HepG2 (cell line): ENCODE measurements around the gene SLC4A11. TPM values are rescaled to one million over a fixed set of nuclear protein-coding genes. Genes with fewer than 3 reads are reported as not detected.

Experiments
- AKNA ChIP-seq: sonication (generic); formaldehyde crosslinking; IDR thresholded peaks from 2 replicates; pipeline ENCODE4 v1.4.0; 2020; ENCODE audit warnings: missing genetic modification reagents, borderline replicate concordance
- MXD3 ChIP-seq: IDR thresholded peaks from 2 replicates; pipeline ENCODE4 v1.6.1; 2016; ENCODE audit warnings: mild to moderate bottlenecking, missing biosample characterization, missing genetic modification reagents
- ZC3H13 ChIP-seq: sonication (generic); formaldehyde crosslinking; IDR thresholded peaks from 2 replicates; pipeline ENCODE4 v1.8.1; 2023; ENCODE audit warnings: mild to moderate bottlenecking, missing genetic modification reagents, moderate library complexity
- polyA plus RNA-seq, 8 experiments: library from polyadenylated mRNA; depleted of rRNA in 3 of 8; stranded (reverse) in 7 of 8; unstranded in 1 of 8; fragments of >200 nt; fragmentation: Illumina TruSeq in 4 of 8; extraction: Trizol in 4 of 8; gene quantifications; 2 replicates each; pipeline versions ENCODE4 v1.2.1 to v1.2.3, GENCODE V29; 2011 to 2016; ENCODE audit warnings: low read depth in 4 of 8, missing spikeins in 1 of 8, mixed read lengths in 1 of 8; ENCODE audit not compliant: insufficient read depth in 1 of 8
- total RNA-seq, 5 experiments: library from RNA; depleted of rRNA; stranded (reverse); fragments of >200 nt; fragmentation: Illumina TruSeq; extraction: Trizol; gene quantifications; 2 replicates each; pipeline ENCODE4 v1.2.3, GENCODE V29; 2016; ENCODE audit warnings: low read depth in 1 of 5
- TF ChIP-seq, protein P1 (sequence below): sonication (generic); formaldehyde crosslinking; IDR thresholded peaks from 2 replicates; pipeline ENCODE4 v1.8.1; 2022; ENCODE audit warnings: low read depth, mild to moderate bottlenecking, missing genetic modification reagents
- TF ChIP-seq, protein P2 (sequence below): sonication (generic); formaldehyde crosslinking; IDR thresholded peaks from 2 replicates; pipeline ENCODE4 v1.5.1; 2020; ENCODE audit warnings: mild to moderate bottlenecking, moderate library complexity, missing genetic modification reagents
- TF ChIP-seq, protein P3 (sequence below): sonication (generic); formaldehyde crosslinking; IDR thresholded peaks from 2 replicates; pipeline ENCODE4 v1.5.0; 2020; ENCODE audit warnings: mild to moderate bottlenecking, missing genetic modification reagents, borderline replicate concordance
- TF ChIP-seq, protein P4 (sequence below): sonication (generic); IDR thresholded peaks from 2 replicates; pipeline ENCODE4 v1.6.1; 2016; ENCODE audit warnings: low read depth, borderline replicate concordance

SLC4A11 gene
- total and polyA plus RNA-seq, 2 of the 13 experiments (the other 11 are each of a cell fraction or from before 2014, with no cell fraction given), result 3.9 to 27.0 TPM

GRCh38 chr20:3218307-3218988 is 20.5 kb downstream of the SLC4A11 start (continued):
- TF ChIP-seq, protein P1, sequence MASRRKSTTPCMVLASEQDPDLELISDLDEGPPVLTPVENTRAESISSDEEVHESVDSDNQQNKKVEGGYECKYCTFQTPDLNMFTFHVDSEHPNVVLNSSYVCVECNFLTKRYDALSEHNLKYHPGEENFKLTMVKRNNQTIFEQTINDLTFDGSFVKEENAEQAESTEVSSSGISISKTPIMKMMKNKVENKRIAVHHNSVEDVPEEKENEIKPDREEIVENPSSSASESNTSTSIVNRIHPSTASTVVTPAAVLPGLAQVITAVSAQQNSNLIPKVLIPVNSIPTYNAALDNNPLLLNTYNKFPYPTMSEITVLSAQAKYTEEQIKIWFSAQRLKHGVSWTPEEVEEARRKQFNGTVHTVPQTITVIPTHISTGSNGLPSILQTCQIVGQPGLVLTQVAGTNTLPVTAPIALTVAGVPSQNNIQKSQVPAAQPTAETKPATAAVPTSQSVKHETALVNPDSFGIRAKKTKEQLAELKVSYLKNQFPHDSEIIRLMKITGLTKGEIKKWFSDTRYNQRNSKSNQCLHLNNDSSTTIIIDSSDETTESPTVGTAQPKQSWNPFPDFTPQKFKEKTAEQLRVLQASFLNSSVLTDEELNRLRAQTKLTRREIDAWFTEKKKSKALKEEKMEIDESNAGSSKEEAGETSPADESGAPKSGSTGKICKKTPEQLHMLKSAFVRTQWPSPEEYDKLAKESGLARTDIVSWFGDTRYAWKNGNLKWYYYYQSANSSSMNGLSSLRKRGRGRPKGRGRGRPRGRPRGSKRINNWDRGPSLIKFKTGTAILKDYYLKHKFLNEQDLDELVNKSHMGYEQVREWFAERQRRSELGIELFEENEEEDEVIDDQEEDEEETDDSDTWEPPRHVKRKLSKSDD (CRISPR knock-in tag), result peak; percentile 52; the same call in 1 of the 2 replicates
- TF ChIP-seq, protein P2, sequence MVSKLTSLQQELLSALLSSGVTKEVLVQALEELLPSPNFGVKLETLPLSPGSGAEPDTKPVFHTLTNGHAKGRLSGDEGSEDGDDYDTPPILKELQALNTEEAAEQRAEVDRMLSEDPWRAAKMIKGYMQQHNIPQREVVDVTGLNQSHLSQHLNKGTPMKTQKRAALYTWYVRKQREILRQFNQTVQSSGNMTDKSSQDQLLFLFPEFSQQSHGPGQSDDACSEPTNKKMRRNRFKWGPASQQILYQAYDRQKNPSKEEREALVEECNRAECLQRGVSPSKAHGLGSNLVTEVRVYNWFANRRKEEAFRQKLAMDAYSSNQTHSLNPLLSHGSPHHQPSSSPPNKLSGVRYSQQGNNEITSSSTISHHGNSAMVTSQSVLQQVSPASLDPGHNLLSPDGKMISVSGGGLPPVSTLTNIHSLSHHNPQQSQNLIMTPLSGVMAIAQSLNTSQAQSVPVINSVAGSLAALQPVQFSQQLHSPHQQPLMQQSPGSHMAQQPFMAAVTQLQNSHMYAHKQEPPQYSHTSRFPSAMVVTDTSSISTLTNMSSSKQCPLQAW (CRISPR knock-in tag), result peak; percentile 96
- TF ChIP-seq AKNA (CRISPR knock-in tag) (no peak), MXD3 (CRISPR knock-in tag) (peak; percentile 33; the same call in 1 of the 2 replicates), ZC3H13 (CRISPR knock-in tag) (peak; percentile 67; the same call in 1 of the 2 replicates)
- TF ChIP-seq, protein P3, sequence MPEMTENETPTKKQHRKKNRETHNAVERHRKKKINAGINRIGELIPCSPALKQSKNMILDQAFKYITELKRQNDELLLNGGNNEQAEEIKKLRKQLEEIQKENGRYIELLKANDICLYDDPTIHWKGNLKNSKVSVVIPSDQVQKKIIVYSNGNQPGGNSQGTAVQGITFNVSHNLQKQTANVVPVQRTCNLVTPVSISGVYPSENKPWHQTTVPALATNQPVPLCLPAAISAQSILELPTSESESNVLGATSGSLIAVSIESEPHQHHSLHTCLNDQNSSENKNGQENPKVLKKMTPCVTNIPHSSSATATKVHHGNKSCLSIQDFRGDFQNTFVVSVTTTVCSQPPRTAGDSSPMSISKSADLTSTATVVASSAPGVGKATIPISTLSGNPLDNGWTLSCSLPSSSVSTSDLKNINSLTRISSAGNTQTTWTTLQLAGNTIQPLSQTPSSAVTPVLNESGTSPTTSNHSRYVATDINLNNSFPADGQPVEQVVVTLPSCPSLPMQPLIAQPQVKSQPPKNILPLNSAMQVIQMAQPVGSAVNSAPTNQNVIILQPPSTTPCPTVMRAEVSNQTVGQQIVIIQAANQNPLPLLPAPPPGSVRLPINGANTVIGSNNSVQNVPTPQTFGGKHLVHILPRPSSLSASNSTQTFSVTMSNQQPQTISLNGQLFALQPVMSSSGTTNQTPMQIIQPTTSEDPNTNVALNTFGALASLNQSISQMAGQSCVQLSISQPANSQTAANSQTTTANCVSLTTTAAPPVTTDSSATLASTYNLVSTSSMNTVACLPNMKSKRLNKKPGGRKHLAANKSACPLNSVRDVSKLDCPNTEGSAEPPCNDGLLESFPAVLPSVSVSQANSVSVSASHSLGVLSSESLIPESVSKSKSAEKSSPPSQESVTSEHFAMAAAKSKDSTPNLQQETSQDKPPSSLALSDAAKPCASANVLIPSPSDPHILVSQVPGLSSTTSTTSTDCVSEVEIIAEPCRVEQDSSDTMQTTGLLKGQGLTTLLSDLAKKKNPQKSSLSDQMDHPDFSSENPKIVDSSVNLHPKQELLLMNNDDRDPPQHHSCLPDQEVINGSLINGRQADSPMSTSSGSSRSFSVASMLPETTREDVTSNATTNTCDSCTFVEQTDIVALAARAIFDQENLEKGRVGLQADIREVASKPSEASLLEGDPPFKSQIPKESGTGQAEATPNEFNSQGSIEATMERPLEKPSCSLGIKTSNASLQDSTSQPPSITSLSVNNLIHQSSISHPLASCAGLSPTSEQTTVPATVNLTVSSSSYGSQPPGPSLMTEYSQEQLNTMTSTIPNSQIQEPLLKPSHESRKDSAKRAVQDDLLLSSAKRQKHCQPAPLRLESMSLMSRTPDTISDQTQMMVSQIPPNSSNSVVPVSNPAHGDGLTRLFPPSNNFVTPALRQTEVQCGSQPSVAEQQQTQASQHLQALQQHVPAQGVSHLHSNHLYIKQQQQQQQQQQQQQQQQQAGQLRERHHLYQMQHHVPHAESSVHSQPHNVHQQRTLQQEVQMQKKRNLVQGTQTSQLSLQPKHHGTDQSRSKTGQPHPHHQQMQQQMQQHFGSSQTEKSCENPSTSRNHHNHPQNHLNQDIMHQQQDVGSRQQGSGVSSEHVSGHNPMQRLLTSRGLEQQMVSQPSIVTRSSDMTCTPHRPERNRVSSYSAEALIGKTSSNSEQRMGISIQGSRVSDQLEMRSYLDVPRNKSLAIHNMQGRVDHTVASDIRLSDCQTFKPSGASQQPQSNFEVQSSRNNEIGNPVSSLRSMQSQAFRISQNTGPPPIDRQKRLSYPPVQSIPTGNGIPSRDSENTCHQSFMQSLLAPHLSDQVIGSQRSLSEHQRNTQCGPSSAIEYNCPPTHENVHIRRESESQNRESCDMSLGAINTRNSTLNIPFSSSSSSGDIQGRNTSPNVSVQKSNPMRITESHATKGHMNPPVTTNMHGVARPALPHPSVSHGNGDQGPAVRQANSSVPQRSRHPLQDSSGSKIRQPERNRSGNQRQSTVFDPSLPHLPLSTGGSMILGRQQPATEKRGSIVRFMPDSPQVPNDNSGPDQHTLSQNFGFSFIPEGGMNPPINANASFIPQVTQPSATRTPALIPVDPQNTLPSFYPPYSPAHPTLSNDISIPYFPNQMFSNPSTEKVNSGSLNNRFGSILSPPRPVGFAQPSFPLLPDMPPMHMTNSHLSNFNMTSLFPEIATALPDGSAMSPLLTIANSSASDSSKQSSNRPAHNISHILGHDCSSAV, result 0 out of 2 replicates have a peak, but pooled peaks have one; percentile 43
- TF ChIP-seq, protein P4, sequence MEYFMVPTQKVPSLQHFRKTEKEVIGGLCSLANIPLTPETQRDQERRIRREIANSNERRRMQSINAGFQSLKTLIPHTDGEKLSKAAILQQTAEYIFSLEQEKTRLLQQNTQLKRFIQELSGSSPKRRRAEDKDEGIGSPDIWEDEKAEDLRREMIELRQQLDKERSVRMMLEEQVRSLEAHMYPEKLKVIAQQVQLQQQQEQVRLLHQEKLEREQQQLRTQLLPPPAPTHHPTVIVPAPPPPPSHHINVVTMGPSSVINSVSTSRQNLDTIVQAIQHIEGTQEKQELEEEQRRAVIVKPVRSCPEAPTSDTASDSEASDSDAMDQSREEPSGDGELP, result no peak; the same call in 1 of the 2 replicates
